ENCODE data around the gene TMX4. TPM values are rescaled to one million over a fixed set of nuclear protein-coding genes. Genes with fewer than 3 reads are reported as not detected.

The TMX4 gene
- total and polyA plus RNA-seq, 2 of the 8 experiments (the other 6 are each of a cell fraction or from before 2014, with no cell fraction given) = 2.1 to 7.8 TPM

DNA sequence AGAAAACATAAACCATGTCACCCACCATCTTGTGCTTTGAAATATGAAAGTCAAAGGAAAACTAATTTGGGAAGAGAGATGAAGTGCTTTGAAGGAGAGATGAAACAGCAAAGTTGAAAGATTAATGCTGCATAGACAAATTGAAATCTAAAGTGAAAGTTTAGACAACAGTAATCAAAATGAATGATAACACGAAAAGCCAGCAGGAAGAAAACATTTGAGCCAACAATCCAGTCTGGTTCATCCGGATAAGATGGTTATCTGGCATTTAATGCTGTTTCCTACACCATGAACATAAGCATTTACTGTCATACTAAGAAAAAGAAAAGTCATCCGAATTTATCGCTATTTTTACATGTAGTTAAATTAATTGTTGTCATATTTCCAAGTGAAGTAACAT lies 79.9 kb downstream of the TMX4 start (continued):
- TF ChIP-seq ZNF274 (IDR thresholded peaks at IDR 0.05; ENCODE audit: borderline replicate concordance, extremely low read depth, low read length) (no peak), SRF (IDR thresholded peaks at IDR 0.05; ENCODE audit: low read depth, low read length) (no peak), CEBPB (IDR thresholded peaks at IDR 0.05; ENCODE audit: low read depth, low read length) (no peak), POLR2AphosphoS5 (IDR thresholded peaks at IDR 0.05; ENCODE audit: low read depth, low read length) (no peak), TAF1 (IDR thresholded peaks at IDR 0.05; ENCODE audit: low read depth, low read length) (no peak), ATF3 (IDR thresholded peaks at IDR 0.05; ENCODE audit: insufficient read depth, low read depth, low read length) (no peak)

All from H1 (cell line).